Activated CD4-positive, alpha-beta T cell treated with anti-CD3 and anti-CD28 coated beads, Interleukin-2, Interleukin-4, amounts not matched to agents 100 ng/mL and 50 ng/mL, durations not matched to agents 16 hours and 8 hours (primary cell): ENCODE results near the gene PCBD1.
"Not testable (repeated sequence)": the region's sequence is repeated elsewhere in the genome, so short reads cannot be mapped to it uniquely, and the experiment has no call there.

Source experiments
- DNase-seq: peaks from one replicate; pipeline ENCODE4 v3.0.0-alpha.2; 2020; ENCODE audit warnings: low spot score

PCBD1 gene

DNA sequence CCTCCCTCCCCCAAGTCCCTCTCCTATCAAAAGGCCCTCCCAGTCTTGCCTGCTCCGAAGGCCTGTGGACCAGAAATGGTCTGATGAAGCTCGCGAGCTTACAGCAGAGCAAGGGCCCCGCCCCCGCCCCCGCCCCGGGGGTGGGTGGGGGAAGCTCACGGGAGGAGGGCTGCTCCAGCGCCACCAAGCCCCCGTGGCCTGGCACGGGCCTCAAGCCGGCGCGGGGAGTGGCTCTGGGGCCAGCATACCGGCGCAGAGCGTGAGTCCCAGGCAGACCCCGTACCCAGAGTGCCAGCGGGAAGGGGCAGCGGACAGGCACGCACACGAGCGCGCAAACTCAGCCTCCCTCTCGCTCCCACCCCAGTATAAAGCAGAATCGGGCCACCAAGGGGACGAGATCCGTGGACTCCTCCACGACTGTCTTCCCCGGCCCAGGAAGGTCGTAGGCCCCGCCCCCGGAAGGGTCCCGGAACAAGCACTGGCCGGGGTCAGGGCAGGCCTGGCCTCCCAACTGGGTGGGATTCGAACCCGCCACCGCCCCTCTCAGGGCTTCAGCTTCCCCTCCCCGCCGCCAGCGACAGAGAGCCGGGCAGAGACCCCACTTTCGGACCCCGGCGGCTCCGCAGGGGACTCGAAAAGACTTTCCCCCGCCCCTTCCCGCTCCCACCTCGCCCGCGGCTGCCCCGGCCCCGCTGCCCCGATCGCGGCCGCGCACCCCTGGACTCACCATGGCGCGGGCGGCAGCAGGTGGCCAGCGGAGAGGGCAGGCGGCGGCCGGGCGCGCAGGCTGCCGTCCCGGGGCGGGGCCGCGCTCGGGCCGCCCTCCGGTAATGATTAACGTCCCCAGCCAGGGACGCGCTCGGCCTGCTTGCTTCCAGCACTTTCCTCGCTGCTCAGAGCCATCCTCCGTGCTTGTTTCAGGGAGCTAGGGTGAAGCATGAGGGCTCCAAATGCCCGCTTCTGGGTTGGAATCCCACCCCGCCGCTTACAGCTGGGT is at the start of gene PCBD1:
PCBD1 (minus strand) TSS at position 762 of the 997 bp plus-strand sequence; CDS start at position 730, 32 bp downstream.
- DNase-seq = peak; percentile 65

GRCh38 chr10:70937661-70938060 is 49.3 kb upstream of the PCBD1 start:
- DNase-seq = no peak

DNA sequence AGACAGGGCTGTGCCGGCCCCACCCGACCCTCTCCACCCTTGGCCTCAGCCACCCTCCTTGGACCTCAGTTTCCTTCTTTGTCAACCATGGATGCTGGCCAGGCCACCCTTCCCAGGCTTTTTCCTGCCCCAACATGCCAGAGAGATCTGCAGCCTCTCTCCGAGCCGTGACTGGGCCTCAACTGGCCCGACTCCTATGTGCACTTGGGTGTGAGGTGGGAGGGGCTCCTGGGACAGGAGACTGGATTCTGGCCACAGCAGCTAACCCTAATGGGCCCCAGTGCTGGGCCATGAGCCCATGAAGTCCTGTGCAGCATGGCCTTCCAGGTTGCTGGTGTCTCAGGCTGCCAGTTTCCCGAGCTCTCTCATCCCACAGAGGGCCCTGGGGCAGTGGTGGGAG is 47.7 kb upstream of the PCBD1 start:
- no peak for DNase-seq

DNA sequence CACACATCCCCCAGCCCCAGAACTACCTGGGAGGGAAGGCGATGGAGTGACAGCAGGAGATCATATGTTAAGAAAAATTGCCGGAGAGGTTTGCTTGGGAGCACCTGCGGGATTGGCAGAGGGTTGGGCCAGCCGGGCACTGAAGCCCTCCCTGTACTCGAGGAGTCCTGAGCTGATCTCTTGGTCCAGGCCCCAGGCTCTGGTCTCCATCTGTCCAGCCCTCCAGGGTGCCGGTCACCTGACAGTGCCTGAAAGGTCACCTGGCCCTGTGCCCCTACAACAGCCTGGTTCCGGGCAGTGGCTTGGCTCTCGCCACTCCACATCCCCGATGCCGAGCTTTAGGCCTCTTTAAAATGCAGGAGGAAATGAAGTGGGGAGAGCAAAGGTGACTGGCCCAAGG is 47.3 kb upstream of the PCBD1 start:
- DNase-seq = no peak

GRCh38 chr10:70935125-70935625 is 46.8 kb upstream of the PCBD1 start:
- DNase-seq = no peak

GRCh38 chr10:70934701-70935100 is 46.3 kb upstream of the PCBD1 start:
- no peak for DNase-seq

DNA sequence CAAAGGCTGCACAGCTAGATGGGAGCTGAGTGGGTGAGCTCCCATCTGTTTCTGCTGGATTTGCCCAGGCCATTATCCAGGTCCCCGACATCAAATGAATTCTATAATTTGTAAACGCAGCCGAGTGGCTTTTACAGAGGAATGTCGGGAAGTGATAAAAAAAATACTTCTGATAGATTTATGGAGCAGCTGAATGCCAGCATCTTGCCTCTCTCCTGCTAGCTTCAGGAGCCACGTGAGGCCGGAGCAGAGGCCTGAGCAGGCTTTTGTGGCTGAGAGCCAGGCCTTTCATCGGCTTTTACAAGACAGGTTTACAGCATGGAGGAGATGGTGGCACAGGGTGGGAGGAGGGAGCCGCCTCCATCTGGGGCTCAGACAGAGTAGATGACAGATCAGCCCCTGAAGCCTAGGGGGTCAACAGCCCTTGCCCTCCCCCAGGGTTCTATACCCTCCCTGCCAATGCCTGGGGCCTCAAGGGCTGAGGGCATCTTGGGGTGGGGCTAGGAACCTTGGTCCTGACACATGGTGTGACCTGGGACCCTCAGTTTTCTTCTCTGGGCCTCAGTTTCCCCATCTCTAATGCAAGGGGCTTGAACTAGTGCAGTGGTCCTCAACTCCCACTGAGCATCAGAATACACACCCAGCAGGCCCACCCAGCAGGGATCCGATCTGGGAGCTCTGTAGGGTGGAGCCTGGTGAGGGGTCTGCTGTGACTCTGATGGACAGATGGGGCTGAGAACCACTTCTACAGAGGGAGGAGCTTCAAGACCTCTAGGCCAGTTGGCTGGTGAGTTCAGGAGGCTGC is 44.2 kb upstream of the PCBD1 start:
- no peak for DNase-seq

DNA sequence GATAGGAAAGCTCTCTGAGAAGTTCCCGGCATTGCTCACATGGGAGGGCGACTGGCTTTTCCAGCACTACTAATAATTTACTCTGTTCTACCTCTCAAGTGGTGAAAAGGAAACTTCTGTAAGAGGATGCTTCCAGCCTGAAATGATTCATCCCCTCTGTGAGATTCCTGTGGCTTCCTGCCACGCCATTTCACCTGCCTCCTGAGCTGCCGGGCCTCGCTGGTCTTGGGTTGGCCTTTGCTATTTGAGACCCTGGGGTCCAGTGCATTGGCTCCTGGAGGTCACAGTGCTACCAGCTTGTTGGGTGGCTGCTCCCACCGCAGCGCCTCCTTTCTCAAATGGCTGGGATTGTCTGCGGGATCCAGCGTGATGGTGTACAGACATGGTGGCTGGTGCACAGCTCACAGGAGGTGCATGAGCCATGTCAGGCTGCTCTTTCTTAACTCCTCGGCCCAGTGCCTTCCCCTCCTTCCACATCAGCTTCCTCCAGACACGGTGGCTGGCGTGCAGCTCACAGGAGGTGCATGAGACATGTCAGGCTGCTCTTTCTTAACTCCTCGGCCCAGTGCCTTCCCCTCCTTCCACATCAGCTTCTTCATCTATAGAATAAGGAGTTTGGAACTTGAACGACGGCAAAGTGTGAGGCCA is 42.9 kb upstream of the PCBD1 start:
- DNase-seq = peak; percentile 3

GRCh38 chr10:70930263-70931000 is 42.1 kb upstream of the PCBD1 start:
- no peak for DNase-seq

DNA sequence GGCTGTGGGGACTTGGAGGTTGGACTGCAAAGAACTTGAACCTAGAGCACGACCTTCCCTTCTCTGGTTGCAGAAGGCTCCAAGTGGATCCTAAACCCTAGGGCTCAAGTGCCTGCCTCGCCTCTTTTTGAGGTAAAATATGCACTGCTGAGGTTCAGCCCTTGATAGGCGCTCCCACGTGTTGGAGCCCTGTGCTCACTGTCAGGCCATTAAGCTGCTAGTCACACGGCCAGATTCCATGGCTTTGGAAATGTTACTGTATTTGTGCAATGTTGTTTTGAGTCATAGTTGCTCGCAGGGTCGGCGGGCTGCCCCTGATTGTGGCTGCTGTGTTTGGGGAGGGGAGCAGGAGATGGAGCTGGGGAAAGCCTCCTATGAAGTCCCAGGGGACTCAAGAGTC is 39.8 kb upstream of the PCBD1 start:
- DNase-seq = no peak

DNA sequence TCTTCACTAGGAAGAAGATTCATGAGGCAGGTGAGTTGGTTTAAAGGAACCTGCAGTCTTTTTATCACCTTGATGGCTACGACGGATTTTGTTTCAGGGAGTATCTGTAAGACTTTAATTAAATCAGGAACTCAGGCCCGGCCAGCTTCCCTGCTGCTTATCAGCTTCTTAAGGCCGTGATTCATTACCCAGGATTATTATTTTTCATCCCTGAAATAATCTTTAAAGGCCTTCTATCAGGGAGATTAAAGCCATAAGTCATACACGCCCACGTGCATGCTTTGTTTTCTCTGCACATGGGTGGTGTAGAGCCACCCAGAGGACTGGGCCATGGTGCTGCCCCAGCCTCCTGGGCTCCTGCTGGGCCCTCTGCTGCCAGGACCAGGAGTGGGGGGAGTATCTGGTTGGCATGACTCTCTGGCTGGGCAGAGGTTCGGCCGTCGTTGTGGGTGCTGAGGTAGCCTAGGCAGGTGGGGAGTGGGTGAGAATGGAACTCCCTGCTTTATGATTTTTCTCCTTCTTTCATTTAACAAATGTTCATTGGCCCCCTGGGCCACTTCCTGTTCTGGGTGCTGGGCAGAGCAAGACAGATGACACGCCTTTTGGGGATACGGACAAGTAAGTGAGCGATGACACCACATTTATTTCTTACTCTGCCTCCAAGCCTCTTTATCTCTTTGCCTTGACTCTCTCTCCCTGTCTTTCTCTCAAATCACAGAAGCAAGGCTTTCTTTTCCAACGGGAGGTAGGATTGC is 39.0 kb upstream of the PCBD1 start:
- DNase-seq = no peak

- no peak for DNase-seq
Observed at GRCh38 chr10:70926226-70927000, 38.0 kb upstream of the PCBD1 start.

DNA sequence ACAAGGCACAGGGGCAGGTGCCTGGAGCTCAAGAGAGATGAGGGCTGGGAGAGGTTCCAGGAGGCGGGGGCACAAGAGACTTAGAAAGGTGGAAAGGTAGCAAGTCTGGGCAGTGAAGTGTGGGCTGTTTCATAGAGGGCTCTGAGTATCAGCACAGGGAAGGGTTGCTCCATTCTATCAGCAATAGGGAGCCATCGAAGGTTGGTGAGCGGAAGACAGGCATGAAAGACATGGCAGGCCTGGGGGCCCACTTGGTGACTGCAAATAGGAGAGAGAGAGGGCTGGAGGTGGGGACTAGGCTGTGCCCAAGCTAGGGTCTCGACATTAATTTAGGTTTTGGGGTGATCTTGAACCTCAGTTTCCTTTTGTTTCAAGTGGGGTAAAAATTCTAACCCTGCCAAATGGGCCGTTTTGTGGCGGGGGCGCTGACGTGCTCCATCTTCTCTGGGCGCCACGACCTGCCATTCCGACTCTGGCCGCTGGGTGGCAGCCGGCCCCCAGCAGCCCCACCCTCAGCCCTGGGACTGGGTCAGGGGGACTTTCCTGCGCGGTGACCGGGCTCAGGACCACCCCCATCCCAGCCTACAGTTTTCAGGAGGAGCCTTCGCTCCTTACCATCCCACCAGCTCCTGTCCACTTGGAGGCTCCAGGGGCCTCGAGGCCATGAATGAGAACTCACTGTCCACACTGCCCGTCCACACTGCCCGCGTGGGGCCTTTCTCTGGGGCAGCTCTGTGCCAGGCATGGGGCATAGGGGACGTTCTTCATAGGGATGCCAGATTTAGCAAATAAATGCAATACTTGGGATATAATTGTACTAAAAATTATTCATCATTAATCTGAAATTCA is 37.2 kb upstream of the PCBD1 start:
- peak; percentile 47 for DNase-seq

DNA sequence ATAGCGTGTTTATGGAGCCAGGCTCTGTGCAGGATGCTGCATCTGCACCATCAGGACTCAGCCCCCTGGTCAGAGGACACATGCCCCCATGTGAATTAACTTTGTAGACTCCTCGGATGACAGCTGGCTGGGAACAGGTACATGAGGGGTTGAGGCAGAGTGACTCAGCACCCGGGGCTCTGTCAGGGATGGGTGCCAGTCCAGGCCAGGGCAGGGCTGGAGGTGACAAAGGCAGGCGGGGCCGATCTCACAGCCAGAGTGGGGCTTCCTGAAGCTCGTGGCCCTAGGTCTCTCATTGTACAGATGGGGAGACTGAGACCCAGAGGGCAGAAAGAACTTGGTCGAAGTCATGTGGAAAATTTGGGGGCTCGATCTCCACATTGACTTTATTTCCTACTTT is 35.3 kb upstream of the PCBD1 start:
- DNase-seq = no peak

DNA sequence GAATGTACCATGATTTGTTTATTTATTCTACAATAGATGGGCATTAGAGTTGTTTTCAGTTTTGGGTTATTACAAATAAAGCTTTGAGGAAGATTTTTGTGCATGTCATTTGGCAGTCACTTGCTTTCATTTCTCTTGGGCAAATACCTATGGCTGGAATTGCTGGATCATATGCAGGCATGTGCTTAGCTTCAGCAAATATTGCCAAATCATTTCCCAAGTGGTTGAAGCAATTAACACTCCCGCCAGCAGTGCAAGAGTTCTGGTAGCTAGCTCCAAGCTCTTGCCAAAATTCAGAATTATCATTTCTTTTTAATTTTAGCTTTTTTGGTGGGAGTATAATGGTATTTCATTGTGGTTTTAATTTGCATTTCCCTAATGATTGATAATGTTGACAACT is 32.9 kb upstream of the PCBD1 start:
- no peak for DNase-seq

DNA sequence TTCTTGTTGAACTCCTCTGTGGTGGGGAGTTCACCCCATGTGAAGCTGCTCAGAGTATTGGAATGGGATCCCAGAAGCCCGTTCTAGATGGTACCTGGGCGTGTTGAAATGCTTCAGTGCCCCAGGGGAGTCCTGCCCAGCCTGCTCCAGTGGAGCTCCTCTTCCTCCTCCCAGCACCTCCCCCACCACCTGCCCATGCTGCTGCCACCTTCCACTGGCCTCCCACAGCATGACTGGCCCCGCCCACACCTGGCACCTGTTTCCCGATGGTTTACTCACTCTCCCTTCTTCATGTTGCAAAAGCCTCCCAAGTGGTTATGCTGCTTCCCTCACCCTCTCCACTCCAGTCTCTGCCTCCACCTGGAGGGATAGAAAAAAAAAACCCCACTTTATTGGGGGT is 32.2 kb upstream of the PCBD1 start:
- no peak for DNase-seq

DNA sequence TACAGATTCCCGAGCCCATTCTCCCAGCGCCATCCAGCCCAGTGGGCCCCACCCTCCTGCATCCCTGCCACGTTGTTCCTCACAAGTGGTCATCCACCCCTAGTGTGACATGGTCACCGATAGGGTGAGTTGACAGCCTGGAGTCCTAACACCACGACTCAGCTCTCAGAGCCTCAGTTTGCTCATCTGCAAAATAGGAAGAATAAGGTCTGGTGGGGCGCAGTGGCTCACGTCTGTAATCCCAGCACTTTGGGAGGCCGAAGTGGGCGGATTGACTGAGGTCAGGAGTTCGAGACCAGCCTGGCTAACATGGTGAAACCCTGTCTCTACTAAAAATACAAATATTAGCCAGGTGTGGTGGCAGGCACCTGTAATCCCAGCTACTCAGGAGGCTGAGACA is 31.5 kb upstream of the PCBD1 start:
- not testable (repeated sequence) for DNase-seq

DNA sequence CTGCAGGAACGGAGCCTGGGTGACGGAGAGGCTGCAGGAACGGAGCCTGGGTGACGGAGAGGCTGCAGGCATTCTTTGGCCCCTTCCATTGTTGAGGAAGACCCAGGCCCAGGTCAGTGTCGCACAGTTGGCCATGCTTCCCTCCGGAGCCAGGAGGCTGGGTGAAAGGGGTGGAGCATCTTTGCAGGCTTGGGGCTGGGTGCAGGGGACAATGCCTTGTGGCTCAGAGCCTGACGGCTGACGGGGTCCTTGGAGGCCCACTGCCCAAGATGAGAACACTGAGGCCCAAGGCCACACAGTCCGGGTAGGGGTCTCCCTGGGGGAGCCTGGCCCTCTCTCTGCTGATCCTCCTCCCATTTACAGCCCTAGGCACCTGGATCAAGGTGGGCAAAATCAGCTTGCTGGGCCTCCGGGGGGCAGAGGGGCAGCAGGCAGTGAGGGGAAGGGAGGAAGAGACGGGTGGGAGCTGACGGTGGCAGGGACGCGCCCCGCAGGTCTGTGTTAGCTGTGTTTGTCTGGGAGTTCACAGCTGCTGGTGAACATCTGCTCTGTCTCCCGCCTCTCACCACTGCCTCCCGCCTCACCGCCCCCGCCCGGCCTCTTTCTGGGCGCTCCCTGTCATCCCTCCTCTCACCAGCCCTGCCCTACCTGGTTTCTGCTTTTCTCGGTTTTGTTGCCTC is 30.6 kb upstream of the PCBD1 start:
- DNase-seq = no peak
